Islet of Langerhans (tissue), 1 donor: ENCODE measurements around the gene DEFB126.
"Not testable (repeated sequence)": the region's sequence is repeated elsewhere in the genome, so short reads cannot be mapped to it uniquely, and the experiment has no call there.

Experiments used
- FAIRE-seq: peaks from one replicate; lab custom pipeline; 2011; peaks lifted over from hg19 to GRCh38; lab: Jason Lieb, UNC

DEFB126 gene

GRCh38 chr20:142290-142689 lies at the start of gene DEFB126:
TSS of gene DEFB126 (plus strand) at chr20:142590. CDS start at chr20:142629, 39 bp downstream.
- no peak for FAIRE-seq

GRCh38 chr20:93641-94040 lies 48.7 kb upstream of the DEFB126 start:
- FAIRE-seq = no peak

- FAIRE-seq = no peak
These were observed 47.2 kb upstream of the DEFB126 start for GRCh38 chr20:95215-95614.

GRCh38 chr20:97691-98090 lies 44.7 kb upstream of the DEFB126 start:
- not testable (repeated sequence) for FAIRE-seq

- no peak for FAIRE-seq
These were observed 40.4 kb upstream of the DEFB126 start for GRCh38 chr20:101975-102374.

GRCh38 chr20:103456-103855 lies 38.9 kb upstream of the DEFB126 start:
- FAIRE-seq = no peak

- peak; percentile 60 for FAIRE-seq
These were observed 30.0 kb upstream of the DEFB126 start for GRCh38 chr20:112396-112795.

- FAIRE-seq = no peak
These were observed 24.9 kb upstream of the DEFB126 start for GRCh38 chr20:117518-117917.

- not testable (repeated sequence) for FAIRE-seq
These were observed 12.5 kb upstream of the DEFB126 start for GRCh38 chr20:129786-130323.

- FAIRE-seq = no peak
These were observed 4.5 kb upstream of the DEFB126 start for GRCh38 chr20:137668-138490.

GRCh38 chr20:145877-146276 lies 3.5 kb downstream of the DEFB126 start:
- no peak for FAIRE-seq

- no peak for FAIRE-seq
These were observed 9.7 kb downstream of the DEFB126 start for GRCh38 chr20:152131-152530.

GRCh38 chr20:157154-157553 lies 14.8 kb downstream of the DEFB126 start, which contains the start of gene DEFB127:
TSS of gene DEFB127 (plus strand) at chr20:157454. CDS start at chr20:157545, 91 bp downstream.
- FAIRE-seq = no peak

- FAIRE-seq = no peak
These were observed 22.2 kb downstream of the DEFB126 start for GRCh38 chr20:164618-165017.

- no peak for FAIRE-seq
These were observed 26.5 kb downstream of the DEFB126 start for GRCh38 chr20:168876-169275.

GRCh38 chr20:184288-184687 lies 41.9 kb downstream of the DEFB126 start:
- FAIRE-seq = no peak

- FAIRE-seq = no peak
These were observed 45.3 kb downstream of the DEFB126 start for GRCh38 chr20:187733-188132.

- no peak for FAIRE-seq
These were observed 47.2 kb downstream of the DEFB126 start, which contains the start of gene DEFB128 for GRCh38 chr20:189611-190010. TSS of gene DEFB128 (minus strand) at chr20:189711. CDS start at chr20:189623, 88 bp downstream.
